Germinal center (tissue), 1 donor: Measurements from ENCODE around the gene ATF7.
"Not testable (repeated sequence)": the region's sequence is repeated elsewhere in the genome, so short reads cannot be mapped to it uniquely, and the experiment has no call there.

Experiments
- DNase-seq: peaks from one replicate; pipeline ENCODE4 v3.0.0; 2012; ENCODE audit warnings: mixed read lengths, low spot score

ATF7 gene

GRCh38 chr12:53482626-53483168, 143.5 kb downstream of the ATF7 start:
- DNase-seq: no peak

GRCh38 chr12:53481939-53482586, 144.1 kb downstream of the ATF7 start:
- peak; percentile 60 for DNase-seq

GRCh38 chr12:53481458-53481857, 144.7 kb downstream of the ATF7 start:
- DNase-seq: not testable (repeated sequence)

- no peak for DNase-seq
Observed at GRCh38 chr12:53480491-53481442, 145.4 kb downstream of the ATF7 start.

- no peak for DNase-seq
Observed at GRCh38 chr12:53479331-53479730, 146.9 kb downstream of the ATF7 start.

- DNase-seq: no peak
Observed at GRCh38 chr12:53478865-53479264, 147.3 kb downstream of the ATF7 start.

- DNase-seq: no peak
Observed at GRCh38 chr12:53476769-53477209, 149.4 kb downstream of the ATF7 start.

GRCh38 chr12:53474819-53475218, 151.4 kb downstream of the ATF7 start:
- DNase-seq: no peak

GRCh38 chr12:53474077-53474476, 152.1 kb downstream of the ATF7 start:
- no peak for DNase-seq

- no peak for DNase-seq
Observed at GRCh38 chr12:53472056-53472582, 154.1 kb downstream of the ATF7 start.

GRCh38 chr12:53468282-53468681, 157.9 kb downstream of the ATF7 start:
- no peak for DNase-seq

GRCh38 chr12:53467880-53468279, 158.3 kb downstream of the ATF7 start:
- no peak for DNase-seq

GRCh38 chr12:53467082-53467481, 159.1 kb downstream of the ATF7 start:
- no peak for DNase-seq

- DNase-seq: no peak
Observed at GRCh38 chr12:53466640-53467039, 159.5 kb downstream of the ATF7 start.

- no peak for DNase-seq
Observed at GRCh38 chr12:53465679-53466078, 160.5 kb downstream of the ATF7 start.

GRCh38 chr12:53464685-53465418, 161.3 kb downstream of the ATF7 start:
- DNase-seq: no peak

- no peak for DNase-seq
Observed at GRCh38 chr12:53463802-53464560, 162.2 kb downstream of the ATF7 start.

- DNase-seq: no peak
Observed at GRCh38 chr12:53462935-53463334, 163.2 kb downstream of the ATF7 start.

GRCh38 chr12:53461591-53461990, 164.6 kb downstream of the ATF7 start:
- no peak for DNase-seq

- DNase-seq: no peak
Observed at GRCh38 chr12:53461059-53461458, 165.1 kb downstream of the ATF7 start.

- DNase-seq: no peak
Observed at GRCh38 chr12:53459097-53459496, 167.1 kb downstream of the ATF7 start.
